ENCODE data around the gene DYNLT2. TPM values are rescaled to one million over a fixed set of nuclear protein-coding genes. Genes with fewer than 3 reads are reported as not detected.

The DYNLT2 gene
- total and polyA plus RNA-seq, 2 of the 13 experiments (the other 11 are each of a cell fraction or from before 2014, with no cell fraction given): 2.1 to 4.3 TPM

- TF ChIP-seq, protein P1, sequence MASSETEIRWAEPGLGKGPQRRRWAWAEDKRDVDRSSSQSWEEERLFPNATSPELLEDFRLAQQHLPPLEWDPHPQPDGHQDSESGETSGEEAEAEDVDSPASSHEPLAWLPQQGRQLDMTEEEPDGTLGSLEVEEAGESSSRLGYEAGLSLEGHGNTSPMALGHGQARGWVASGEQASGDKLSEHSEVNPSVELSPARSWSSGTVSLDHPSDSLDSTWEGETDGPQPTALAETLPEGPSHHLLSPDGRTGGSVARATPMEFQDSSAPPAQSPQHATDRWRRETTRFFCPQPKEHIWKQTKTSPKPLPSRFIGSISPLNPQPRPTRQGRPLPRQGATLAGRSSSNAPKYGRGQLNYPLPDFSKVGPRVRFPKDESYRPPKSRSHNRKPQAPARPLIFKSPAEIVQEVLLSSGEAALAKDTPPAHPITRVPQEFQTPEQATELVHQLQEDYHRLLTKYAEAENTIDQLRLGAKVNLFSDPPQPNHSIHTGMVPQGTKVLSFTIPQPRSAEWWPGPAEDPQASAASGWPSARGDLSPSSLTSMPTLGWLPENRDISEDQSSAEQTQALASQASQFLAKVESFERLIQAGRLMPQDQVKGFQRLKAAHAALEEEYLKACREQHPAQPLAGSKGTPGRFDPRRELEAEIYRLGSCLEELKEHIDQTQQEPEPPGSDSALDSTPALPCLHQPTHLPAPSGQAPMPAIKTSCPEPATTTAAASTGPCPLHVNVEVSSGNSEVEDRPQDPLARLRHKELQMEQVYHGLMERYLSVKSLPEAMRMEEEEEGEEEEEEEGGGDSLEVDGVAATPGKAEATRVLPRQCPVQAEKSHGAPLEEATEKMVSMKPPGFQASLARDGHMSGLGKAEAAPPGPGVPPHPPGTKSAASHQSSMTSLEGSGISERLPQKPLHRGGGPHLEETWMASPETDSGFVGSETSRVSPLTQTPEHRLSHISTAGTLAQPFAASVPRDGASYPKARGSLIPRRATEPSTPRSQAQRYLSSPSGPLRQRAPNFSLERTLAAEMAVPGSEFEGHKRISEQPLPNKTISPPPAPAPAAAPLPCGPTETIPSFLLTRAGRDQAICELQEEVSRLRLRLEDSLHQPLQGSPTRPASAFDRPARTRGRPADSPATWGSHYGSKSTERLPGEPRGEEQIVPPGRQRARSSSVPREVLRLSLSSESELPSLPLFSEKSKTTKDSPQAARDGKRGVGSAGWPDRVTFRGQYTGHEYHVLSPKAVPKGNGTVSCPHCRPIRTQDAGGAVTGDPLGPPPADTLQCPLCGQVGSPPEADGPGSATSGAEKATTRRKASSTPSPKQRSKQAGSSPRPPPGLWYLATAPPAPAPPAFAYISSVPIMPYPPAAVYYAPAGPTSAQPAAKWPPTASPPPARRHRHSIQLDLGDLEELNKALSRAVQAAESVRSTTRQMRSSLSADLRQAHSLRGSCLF (CRISPR knock-in tag; IDR thresholded peaks at IDR 0.05; ENCODE audit: borderline replicate concordance): no peak
- no peak for TF ChIP-seq ZNF432 (CRISPR knock-in tag; IDR thresholded peaks at IDR 0.05; ENCODE audit: borderline replicate concordance)
- no peak for TF ChIP-seq KLF9 (CRISPR knock-in tag; IDR thresholded peaks at IDR 0.05; ENCODE audit: low read depth)
- TF ChIP-seq, protein P2, sequence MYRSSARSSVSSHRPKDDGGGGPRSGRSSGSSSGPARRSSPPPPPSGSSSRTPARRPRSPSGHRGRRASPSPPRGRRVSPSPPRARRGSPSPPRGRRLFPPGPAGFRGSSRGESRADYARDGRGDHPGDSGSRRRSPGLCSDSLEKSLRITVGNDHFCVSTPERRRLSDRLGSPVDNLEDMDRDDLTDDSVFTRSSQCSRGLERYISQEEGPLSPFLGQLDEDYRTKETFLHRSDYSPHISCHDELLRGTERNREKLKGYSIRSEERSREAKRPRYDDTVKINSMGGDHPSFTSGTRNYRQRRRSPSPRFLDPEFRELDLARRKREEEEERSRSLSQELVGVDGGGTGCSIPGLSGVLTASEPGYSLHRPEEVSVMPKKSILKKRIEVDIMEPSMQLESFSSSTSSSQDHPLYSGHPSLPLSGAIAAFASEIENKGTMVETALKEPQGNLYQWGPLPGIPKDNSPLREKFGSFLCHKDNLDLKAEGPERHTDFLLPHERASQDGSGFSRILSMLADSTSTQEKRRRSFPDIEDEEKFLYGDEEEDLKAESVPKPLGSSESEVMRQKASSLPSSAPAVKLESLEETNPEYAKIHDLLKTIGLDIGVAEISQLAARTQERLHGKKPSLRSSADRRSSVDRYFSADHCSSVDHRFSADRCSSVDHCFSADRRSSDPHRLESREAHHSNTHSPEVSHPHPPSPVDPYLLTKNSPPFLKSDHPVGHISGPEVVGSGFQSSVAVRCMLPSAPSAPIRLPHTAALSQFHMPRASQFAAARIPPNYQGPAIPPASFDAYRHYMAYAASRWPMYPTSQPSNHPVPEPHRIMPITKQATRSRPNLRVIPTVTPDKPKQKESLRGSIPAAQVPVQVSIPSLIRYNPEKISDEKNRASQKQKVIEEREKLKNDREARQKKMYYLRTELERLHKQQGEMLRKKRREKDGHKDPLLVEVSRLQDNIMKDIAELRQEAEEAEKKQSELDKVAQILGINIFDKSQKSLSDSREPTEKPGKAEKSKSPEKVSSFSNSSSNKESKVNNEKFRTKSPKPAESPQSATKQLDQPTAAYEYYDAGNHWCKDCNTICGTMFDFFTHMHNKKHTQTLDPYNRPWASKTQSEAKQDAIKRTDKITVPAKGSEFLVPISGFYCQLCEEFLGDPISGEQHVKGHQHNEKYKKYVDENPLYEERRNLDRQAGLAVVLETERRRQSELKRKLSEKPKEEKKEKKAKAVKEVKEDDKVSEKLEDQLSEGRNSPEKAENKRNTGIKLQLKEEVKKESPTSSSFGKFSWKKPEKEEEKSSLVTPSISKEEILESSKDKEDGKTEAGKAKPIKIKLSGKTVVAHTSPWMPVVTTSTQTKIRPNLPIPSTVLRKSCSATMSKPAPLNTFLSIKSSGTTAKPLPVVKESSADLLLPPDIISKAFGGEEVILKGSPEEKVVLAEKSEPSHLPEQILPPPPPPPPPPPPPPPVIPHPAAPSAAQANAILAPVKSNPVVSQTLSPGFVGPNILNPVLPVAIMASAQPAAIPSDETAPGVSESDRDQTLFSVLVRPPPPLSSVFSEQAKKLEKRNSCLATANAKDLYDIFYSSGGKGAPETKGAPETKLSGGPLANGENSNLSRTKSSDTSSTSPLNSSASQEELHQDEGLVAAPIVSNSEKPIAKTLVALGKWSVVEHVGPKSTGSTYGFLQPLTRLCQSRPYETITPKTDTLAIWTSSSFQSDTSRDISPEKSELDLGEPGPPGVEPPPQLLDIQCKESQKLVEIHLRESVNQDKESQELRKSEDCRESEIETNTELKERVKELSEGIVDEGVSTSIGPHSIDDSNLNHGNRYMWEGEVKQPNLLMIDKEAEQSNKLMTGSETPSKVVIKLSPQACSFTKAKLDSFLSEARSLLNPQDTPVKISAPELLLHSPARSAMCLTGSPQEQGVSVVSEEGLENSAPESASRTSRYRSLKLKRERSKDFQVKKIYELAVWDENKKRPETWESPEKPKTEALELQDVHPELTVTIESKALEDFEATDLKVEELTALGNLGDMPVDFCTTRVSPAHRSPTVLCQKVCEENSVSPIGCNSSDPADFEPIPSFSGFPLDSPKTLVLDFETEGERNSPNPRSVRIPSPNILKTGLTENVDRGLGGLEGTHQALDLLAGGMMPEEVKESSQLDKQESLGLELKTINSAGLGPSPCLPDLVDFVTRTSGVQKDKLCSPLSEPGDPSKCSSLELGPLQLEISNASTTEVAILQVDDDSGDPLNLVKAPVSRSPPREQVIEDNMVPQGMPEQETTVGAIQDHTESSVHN (CRISPR knock-in tag; IDR thresholded peaks at IDR 0.05): no peak
- TF ChIP-seq NFRKB (IDR thresholded peaks at IDR 0.05): no peak
- TF ChIP-seq ZNF367 (CRISPR knock-in tag; IDR thresholded peaks at IDR 0.05; ENCODE audit: borderline replicate concordance): no peak
- TF ChIP-seq ZNF720 (CRISPR knock-in tag; IDR thresholded peaks at IDR 0.05): no peak; the same call in 1 of the 2 replicates
- peak; percentile 64; the same call in 1 of the 2 replicates for TF ChIP-seq ETV6 (CRISPR knock-in tag; conservative IDR thresholded peaks at IDR 0.05)
- TF ChIP-seq ZNF570 (CRISPR knock-in tag; IDR thresholded peaks at IDR 0.05; ENCODE audit: borderline replicate concordance): 0 out of 2 replicates have a peak, but pooled peaks have one; percentile 10
- TF ChIP-seq EEA1 (CRISPR knock-in tag; IDR thresholded peaks at IDR 0.05; ENCODE audit: borderline replicate concordance): no peak
- no peak for TF ChIP-seq ETS1 (CRISPR knock-in tag; IDR thresholded peaks at IDR 0.05)
These were observed 38.9 kb upstream of the DYNLT2 start (continued) for GRCh38 chr6:169789944-169790927.

All from HepG2 (cell line).